K562 (cell line): ENCODE results near the gene C5AR2. TPM values are rescaled to one million over a fixed set of nuclear protein-coding genes. Genes with fewer than 3 reads are reported as not detected.

Source experiments
- EGR1 ChIP-seq: fragments of 450-650 bp; conservative IDR thresholded peaks from 2 replicates; pipeline ENCODE4 v1.6.1; 2017; ENCODE audit warnings: mild to moderate bottlenecking
- KLF1 ChIP-seq: fragments of 450-650 bp; IDR thresholded peaks from 2 replicates; pipeline ENCODE4 v1.6.1; 2016; ENCODE audit warnings: missing genetic modification characterization, missing compliant biosample characterization
- MIER1 ChIP-seq: fragments of 450-650 bp; IDR thresholded peaks from 2 replicates; pipeline ENCODE4 v1.6.1; 2016; ENCODE audit warnings: antibody characterized with exemption, mild to moderate bottlenecking, low read depth
- MLLT1 ChIP-seq, 2 experiments: fragments of 450-650 bp; IDR thresholded peaks; 2 replicates each; pipeline ENCODE4 v1.6.1; 2016
- MNT ChIP-seq, 2 experiments: fragments of 450-650 bp; conservative IDR thresholded peaks; 2 replicates each; pipeline ENCODE4 v1.6.1; 2017; ENCODE audit warnings: mild to moderate bottlenecking in 2 of 2, moderate library complexity in 2 of 2
- NFRKB ChIP-seq: fragments of 450-650 bp; IDR thresholded peaks from 2 replicates; pipeline ENCODE4 v1.6.1; 2016; ENCODE audit warnings: low read depth
- SMAD4 ChIP-seq: fragments of 250-450 bp; sonication (Bioruptor Pico); conservative IDR thresholded peaks from 2 replicates; pipeline ENCODE4 v1.8.0; 2021; ENCODE audit warnings: inconsistent platforms, mild to moderate bottlenecking, moderate library complexity
- SMARCA5 ChIP-seq: fragments of 450-650 bp; IDR thresholded peaks from 2 replicates; pipeline ENCODE4 v1.6.1; 2016
- VEZF1 ChIP-seq: fragments of 200-800 bp; sonication (Bioruptor generic); IDR thresholded peaks from 2 replicates; pipeline ENCODE4 v1.6.1; 2017; ENCODE audit warnings: missing genetic modification characterization, missing compliant biosample characterization
- ZNF592 ChIP-seq: fragments of 450-650 bp; IDR thresholded peaks from 2 replicates; pipeline ENCODE4 v1.6.1; 2017; ENCODE audit warnings: antibody characterized with exemption, mild to moderate bottlenecking
- ZNF639 ChIP-seq, 2 experiments: fragments of 200-800 bp in 1 of 2; sonication (Bioruptor generic) in 1 of 2; sonication (generic) in 1 of 2; formaldehyde crosslinking in 1 of 2; IDR thresholded peaks in 1 of 2; conservative IDR thresholded peaks in 1 of 2; 2 replicates each; pipeline versions ENCODE4 v1.5.0 to v1.6.1; 2016 to 2020; ENCODE audit warnings: missing compliant biosample characterization in 1 of 2, missing genetic modification characterization in 1 of 2, missing genetic modification reagents in 1 of 2
- polyA plus RNA-seq, 8 experiments: library from polyadenylated mRNA; depleted of rRNA in 4 of 8; stranded (reverse) in 5 of 8; unstranded in 3 of 8; fragments of >200 nt; fragmentation: Nextera tagmentation in 2 of 8; fragmentation: Illumina TruSeq in 1 of 8; extraction: Ambion mirVana in 2 of 8; extraction: Trizol in 1 of 8; gene quantifications; 2 replicates each; pipeline versions ENCODE4 v1.2.1 to v1.2.3, GENCODE V29; 2011 to 2014; ENCODE audit warnings: inconsistent platforms in 1 of 8, missing spikeins in 1 of 8
- total RNA-seq, 7 experiments: library from RNA; depleted of rRNA in 6 of 7; stranded (reverse); fragments of >200 nt in 6 of 7; fragmentation: Illumina TruSeq in 2 of 7; extraction: Trizol in 2 of 7; gene quantifications; 2 replicates each; pipeline versions ENCODE4 v1.2.1 to v1.2.3, GENCODE V29; 2011 to 2021; ENCODE audit warnings: low replicate concordance in 1 of 7

The C5AR2 gene
- total and polyA plus RNA-seq, 9 of the 15 experiments (the other 6 are each of a cell fraction or from before 2014, with no cell fraction given), result 0.01 to 1.1 (median 0.13) TPM

GRCh38 chr19:47336765-47337718 is 5.1 kb downstream of the C5AR2 start (continued):
- TF ChIP-seq ZNF592, result peak; percentile 86
- 0 out of 4 replicates have a peak, but pooled peaks of 1 of the 2 experiments have one; percentile 34 for TF ChIP-seq MNT (conservative IDR thresholded peaks at IDR 0.05)
- peak; percentile 76 for TF ChIP-seq EGR1
- peak in 1 of 2 experiments; percentile 50; a peak in 1 of 4 replicates for TF ChIP-seq MLLT1 (IDR thresholded peaks at IDR 0.05)
- 0 out of 2 replicates have a peak, but pooled peaks have one; percentile 20 for TF ChIP-seq KLF1 (tag)
- TF ChIP-seq ZNF639 (CRISPR knock-in tag; conservative IDR thresholded peaks at IDR 0.05 in 1 of 2, IDR thresholded peaks at IDR 0.05 in 1 of 2), result 0 out of 4 replicates have a peak, but pooled peaks of 1 of the 2 experiments have one; percentile 32
- peak; percentile 37; the same call in 1 of the 2 replicates for TF ChIP-seq MIER1
- 0 out of 2 replicates have a peak, but pooled peaks have one; percentile 20 for TF ChIP-seq SMAD4
- peak; percentile 82 for TF ChIP-seq SMARCA5
- TF ChIP-seq NFRKB, result peak; percentile 11
- peak; percentile 40 for TF ChIP-seq VEZF1
